B cell (primary cell): Measurements from ENCODE around the gene S100A12. TPM values are rescaled to one million over a fixed set of nuclear protein-coding genes. Genes with fewer than 3 reads are reported as not detected.
"Not testable (repeated sequence)": the region's sequence is repeated elsewhere in the genome, so short reads cannot be mapped to it uniquely, and the experiment has no call there.

ENCODE experiments used
- ATAC-seq: fragments of 200-7000 bp; cut with Tn5 transposase; one replicate; pipeline ENCODE4 v1.10.0; 2021; ENCODE audit warnings: low read depth, mild to moderate bottlenecking, moderate number of reproducible peaks, moderate library complexity
- CTCF ChIA-PET: fragments of 350-600 bp; sonication (Branson Sonifier 250); formaldehyde crosslinking; loops from one replicate; lab custom pipeline; 2021; ENCODE audit warnings: antibody characterized with exemption, inconsistent platforms; lab: Charles Lee
- POLR2A ChIA-PET: fragments of 350-600 bp; sonication (Branson Sonifier 250); formaldehyde crosslinking; loops from one replicate; lab custom pipeline; 2021; ENCODE audit warnings: antibody characterized with exemption; lab: Charles Lee
- DNase-seq: peaks from one replicate; pipeline ENCODE4 v3.0.0; 2013
- H2AFZ ChIP-seq: 2 replicates; pipeline ENCODE4 v1.6.1; 2012; ENCODE audit warnings: mild to moderate bottlenecking, low read depth, low read length; ENCODE audit not compliant: insufficient read depth, poor library complexity, severe bottlenecking
- H3K27ac ChIP-seq, 2 donors: 1 replicate in 1 of 2; 2 replicates in 1 of 2; pipeline ENCODE4 v1.5.1; 2012 to 2013; ENCODE audit warnings: low read length in 2 of 2, mild to moderate bottlenecking in 2 of 2, moderate library complexity in 1 of 2
- H3K27me3 ChIP-seq, 4 experiments: fragments of 200-600 bp in 1 of 4; sonication (generic) in 1 of 4; replicated peaks in 1 of 4; 1 replicate in 2 of 4; 2 replicates in 2 of 4; pipeline versions ENCODE4 v1.6.1 to v1.7.0; 2013 to 2016; ENCODE audit warnings: low read length in 3 of 4, mild to moderate bottlenecking in 2 of 4, mixed read lengths in 1 of 4, moderate library complexity in 1 of 4; ENCODE audit not compliant: insufficient read depth in 4 of 4, control insufficient read depth in 3 of 4; ENCODE audit errors: control extremely low read depth in 1 of 4
- H3K36me3 ChIP-seq, 2 experiments: replicated peaks in 1 of 2; 1 replicate in 1 of 2; 2 replicates in 1 of 2; pipeline versions ENCODE4 v1.6.1 to v1.7.1; 2013; ENCODE audit warnings: low read length in 1 of 2; ENCODE audit not compliant: insufficient read depth in 2 of 2, control insufficient read depth in 1 of 2; ENCODE audit errors: control extremely low read depth in 1 of 2, extremely low read depth in 1 of 2
- H3K4me1 ChIP-seq, 2 donors: fragments of 200-600 bp in 1 of 2; sonication (generic) in 1 of 2; 1 replicate in 1 of 2; 2 replicates in 1 of 2; pipeline versions ENCODE4 v1.5.1 to v1.6.1; 2013 to 2017; ENCODE audit warnings: low read length in 2 of 2; ENCODE audit not compliant: control insufficient read depth in 2 of 2, insufficient read depth in 2 of 2
- H3K4me2 ChIP-seq: replicated peaks from 2 replicates; pipeline ENCODE3; 2012; ENCODE audit warnings: mild to moderate bottlenecking, low read depth, low read length; ENCODE audit not compliant: poor library complexity, severe bottlenecking
- H3K4me3 ChIP-seq, 5 experiments: fragments of 200-600 bp in 1 of 5; sonication (generic) in 1 of 5; 1 replicate in 3 of 5; 2 replicates in 2 of 5; pipeline versions ENCODE4 v1.5.1 to v1.7.0; 2011 to 2016; ENCODE audit warnings: low read length in 4 of 5, mild to moderate bottlenecking in 4 of 5, low read depth in 2 of 5, control low read depth in 1 of 5, moderate library complexity in 1 of 5; ENCODE audit not compliant: insufficient read depth in 1 of 5; ENCODE audit errors: control extremely low read depth in 1 of 5, extremely low read depth in 1 of 5
- H3K79me2 ChIP-seq: fragments of 200-600 bp; sonication (generic); one replicate; pipeline ENCODE4 v1.6.0; 2016; ENCODE audit warnings: low read length; ENCODE audit not compliant: control insufficient read depth, insufficient read depth
- H3K9ac ChIP-seq: fragments of 200-600 bp; sonication (generic); 2 replicates; pipeline ENCODE4 v1.6.1; 2017; ENCODE audit warnings: mild to moderate bottlenecking, low read length, moderate library complexity
- H3K9me3 ChIP-seq, 3 donors: one replicate each; pipeline versions ENCODE4 v1.6.1 to v1.7.1; 2013; ENCODE audit warnings: low read length in 2 of 3; ENCODE audit not compliant: control insufficient read depth in 2 of 3, insufficient read depth in 1 of 3; ENCODE audit errors: control extremely low read depth in 1 of 3
- H4K20me1 ChIP-seq: 2 replicates; pipeline ENCODE4 v1.6.0; 2012; ENCODE audit warnings: mild to moderate bottlenecking, low read length; ENCODE audit not compliant: insufficient read depth, control insufficient read depth, poor library complexity, severe bottlenecking
- H3K27ac Mint-ChIP-seq: one replicate; pipeline ENCODE4 v1.8.0; 2021; ENCODE audit warnings: mixed read lengths
- H3K27me3 Mint-ChIP-seq: one replicate; pipeline ENCODE4 v1.8.0; 2021; ENCODE audit warnings: mixed read lengths
- H3K4me1 Mint-ChIP-seq: one replicate; pipeline ENCODE4 v1.8.0; 2021; ENCODE audit warnings: mixed read lengths
- H3K4me3 Mint-ChIP-seq: one replicate; pipeline ENCODE4 v1.8.0; 2021; ENCODE audit warnings: mixed read lengths
- H3K9me3 Mint-ChIP-seq: one replicate; pipeline ENCODE4 v1.8.0; 2022; ENCODE audit warnings: mixed read lengths; ENCODE audit not compliant: insufficient read depth
- CTCF ChIP-seq: fragments of 200-600 bp; IDR thresholded peaks from one replicate; pipeline ENCODE4 v1.8.0; 2022; ENCODE audit warnings: antibody characterized with exemption, mild to moderate bottlenecking
- EZH2 ChIP-seq: IDR thresholded peaks from 2 replicates; pipeline ENCODE4 v1.6.1; 2012; ENCODE audit warnings: borderline replicate concordance, low read depth, mild to moderate bottlenecking, moderate library complexity, low read length; ENCODE audit not compliant: insufficient read depth, poor library complexity, severe bottlenecking
- WGBS: methylation state at CpG from one replicate; pipeline ENCODE4 v1.1.5; 2013; ENCODE audit warnings: missing lambda C conversion rate; ENCODE audit not compliant: insufficient coverage; 5-methylcytosine and 5-hydroxymethylcytosine counted together
- intact Hi-C: fragments of 100-400 bp; cut with micrococcal nuclease; formaldehyde crosslinking; loops from one replicate; pipeline ENCODE4 v1.10.0; 2022
- polyA plus RNA-seq: library from polyadenylated mRNA; depleted of rRNA; stranded (reverse); fragments of >200 nt; gene quantifications from 2 replicates; pipeline ENCODE4 v1.2.3, GENCODE V29; 2012
- total RNA-seq, 2 donors: library from RNA; stranded (reverse); fragments of 120-200 nt in 1 of 2; gene quantifications; 1 replicate in 1 of 2; 2 replicates in 1 of 2; pipeline versions ENCODE4 v1.2.3 to v1.2.4, GENCODE V29; 2013 to 2022

The S100A12 gene
- total and polyA plus RNA-seq, 2 donors (not counting 1 experiment from before 2014, with no cell fraction given), result 3.4 TPM; not detected in 1

- Histone ChIP-seq H2AFZ (no peak within 1 kb of the TSS), H3K27ac (no peak within 1 kb of the TSS), H3K9ac (no peak within 1 kb of the TSS), H3K27me3 (peaks cover 0 to 44% (median 22%) of the 10 kb centered on the region in 4 experiments), H3K36me3 (no peaks in the 10 kb centered on the region), H3K79me2 (no peaks in the 10 kb centered on the region), H3K9me3 (no peaks in the 10 kb centered on the region), H3K4me2 (no peak within 1 kb of the TSS), H3K4me1 (peaks cover 14 to 17% of the 10 kb centered on the region in 2 donors), H4K20me1 (no peaks in the 10 kb centered on the region), H3K4me3 (no peak within 1 kb of the TSS)
- TF ChIP-seq CTCF, result no peak
- no peak for TF ChIP-seq EZH2
- Mint-ChIP-seq H3K9me3 (no peaks in the 10 kb centered on the region), H3K27me3 (peaks cover 65% of the 10 kb centered on the region), H3K4me3 (no peak within 1 kb of the TSS), H3K4me1 (peaks cover 23% of the 10 kb centered on the region), H3K27ac (no peak within 1 kb of the TSS)
- ChIA-PET POLR2A (no interaction called here), CTCF (interaction anchor here (1.1 to 1.2 kb wide), 2 partner anchors 16 to 146 kb away, joined by 3 to 4 read pairs; no protein-coding TSS in a partner anchor)
- intact Hi-C loops, result no loop called here
- 77% methylated on average over 7 of the region's 10 CpGs for WGBS
- ATAC-seq, result no peak
- DNase-seq, result no peak
Observed at GRCh38 chr1:153348511-153349362, 26.7 kb downstream of the S100A12 start, which contains the start of gene PGLYRP4. PGLYRP4 (minus strand) TSS chr1:153348841; CDS start chr1:153347932, 909 bp downstream.

- H3K9ac ChIP-seq, result no peak overlapping the region
- H2AFZ ChIP-seq, result no peak overlapping the region
- H3K4me1 Mint-ChIP-seq, result peaks cover 23% of the 10 kb centered on the region
- H3K4me3 Mint-ChIP-seq, result no peak overlapping the region
- H3K27ac ChIP-seq, result no peak overlapping the region
- no peak overlapping the region for H3K4me2 ChIP-seq
- ATAC-seq (no peak), DNase-seq (no peak)
- H3K9me3 Mint-ChIP-seq, result no peaks in the 10 kb centered on the region
- H3K79me2 ChIP-seq, result no peaks in the 10 kb centered on the region
- TF ChIP-seq CTCF (no peak), EZH2 (no peak)
- H3K4me3 ChIP-seq, result no peak overlapping the region
- no peaks in the 10 kb centered on the region for H3K9me3 ChIP-seq
- ChIA-PET POLR2A (no interaction called here), CTCF (no interaction called here)
- H3K4me1 ChIP-seq, result peaks cover 14 to 17% of the 10 kb centered on the region in 2 donors
- peaks cover 0 to 47% (median 20%) of the 10 kb centered on the region in 4 experiments for H3K27me3 ChIP-seq
- intact Hi-C loops, result no loop called here
- no peak overlapping the region for H3K27ac Mint-ChIP-seq
- H3K36me3 ChIP-seq, result no peaks in the 10 kb centered on the region
- H4K20me1 ChIP-seq, result no peaks in the 10 kb centered on the region
- 77% methylated on average over 7 of the region's 7 CpGs for WGBS
- peaks cover 63% of the 10 kb centered on the region for H3K27me3 Mint-ChIP-seq
Observed at GRCh38 chr1:153347856-153348255, 27.6 kb downstream of the S100A12 start.

- POLR2A ChIA-PET, H4K20me1 ChIP-seq, H3K4me3 ChIP-seq, H2AFZ ChIP-seq, H3K9ac ChIP-seq, H3K27ac Mint-ChIP-seq, H3K79me2 ChIP-seq, CTCF ChIA-PET, H3K4me2 ChIP-seq, intact Hi-C loops, H3K9me3 Mint-ChIP-seq, H3K4me3 Mint-ChIP-seq, H3K9me3 ChIP-seq, H3K27ac ChIP-seq, ATAC-seq, DNase-seq, H3K36me3 ChIP-seq: not testable (repeated sequence)
- WGBS, result 95% methylated on average over 9 of the region's 14 CpGs
- H3K4me1 Mint-ChIP-seq, result peaks cover 23% of the 10 kb centered on the region
- peaks cover 66% of the 10 kb centered on the region for H3K27me3 Mint-ChIP-seq
- Histone ChIP-seq H3K27me3 (peaks cover 0 to 46% (median 20%) of the 10 kb centered on the region in 4 experiments), H3K4me1 (peaks cover 14 to 17% of the 10 kb centered on the region in 2 donors)
Observed at GRCh38 chr1:153347049-153347448, 28.4 kb downstream of the S100A12 start.
